ENCODE results near the gene ZNF568.

ZNF568 gene

GRCh38 chr19:36915992-36916830 is at the start of gene ZNF568, which contains the start of gene ZNF829:
Gene ZNF568, plus strand, starts transcription at chr19:36916332. Its CDS starts 6,439 bp downstream, at chr19:36922771.
Gene ZNF829, minus strand, starts transcription at chr19:36916291. Its CDS starts 1,124 bp downstream, at chr19:36915167.
- H3K4me3 ChIP-seq (ENCODE audit: low read depth, low read length): peak within 1 kb of the TSS; percentile 93

- no peak overlapping the region for H3K4me3 ChIP-seq (ENCODE audit: low read depth, low read length)
Observed at GRCh38 chr19:36876993-36877938, 38.9 kb upstream of the ZNF568 start.

- no peak overlapping the region for H3K4me3 ChIP-seq (ENCODE audit: low read depth, low read length)
Observed at GRCh38 chr19:36891768-36892357, 24.3 kb upstream of the ZNF568 start.

GRCh38 chr19:36894849-36895383 is 21.2 kb upstream of the ZNF568 start:
- no peak overlapping the region for H3K4me3 ChIP-seq (ENCODE audit: low read depth, low read length)

GRCh38 chr19:36898422-36898821 is 17.7 kb upstream of the ZNF568 start:
- no peak overlapping the region for H3K4me3 ChIP-seq (ENCODE audit: low read depth, low read length)

- H3K4me3 ChIP-seq (ENCODE audit: low read depth, low read length): peak overlapping the region; percentile 93
Observed at GRCh38 chr19:36916991-36917390, 859 bp downstream of the ZNF568 start.

GRCh38 chr19:36918090-36918489 is 2.0 kb downstream of the ZNF568 start:
- no peak overlapping the region for H3K4me3 ChIP-seq (ENCODE audit: low read depth, low read length)

- no peak overlapping the region for H3K4me3 ChIP-seq (ENCODE audit: low read depth, low read length)
Observed at GRCh38 chr19:36931684-36932083, 15.6 kb downstream of the ZNF568 start.

- no peak overlapping the region for H3K4me3 ChIP-seq (ENCODE audit: low read depth, low read length)
Observed at GRCh38 chr19:36939153-36939552, 23.0 kb downstream of the ZNF568 start.

- H3K4me3 ChIP-seq (ENCODE audit: low read depth, low read length): no peak overlapping the region
Observed at GRCh38 chr19:36950335-36951119, 34.4 kb downstream of the ZNF568 start.

GRCh38 chr19:36962346-36962745 is 46.2 kb downstream of the ZNF568 start:
- H3K4me3 ChIP-seq (ENCODE audit: low read depth, low read length): no peak overlapping the region

- H3K4me3 ChIP-seq (ENCODE audit: low read depth, low read length): no peak overlapping the region
Observed at GRCh38 chr19:36963280-36963679, 47.1 kb downstream of the ZNF568 start.

- peak overlapping the region; percentile 86 for H3K4me3 ChIP-seq (ENCODE audit: low read depth, low read length)
Observed at GRCh38 chr19:36972571-36972970, 56.4 kb downstream of the ZNF568 start.

- H3K4me3 ChIP-seq (ENCODE audit: low read depth, low read length): peak overlapping the region; percentile 86
Observed at GRCh38 chr19:36973021-36973843, 57.1 kb downstream of the ZNF568 start.

- peak overlapping the region; percentile 86 for H3K4me3 ChIP-seq (ENCODE audit: low read depth, low read length)
Observed at GRCh38 chr19:36973844-36974195, 57.7 kb downstream of the ZNF568 start.

- H3K4me3 ChIP-seq (ENCODE audit: low read depth, low read length): no peak overlapping the region
Observed at GRCh38 chr19:36986131-36986530, 70.0 kb downstream of the ZNF568 start.

- H3K4me3 ChIP-seq (ENCODE audit: low read depth, low read length): no peak overlapping the region
Observed at GRCh38 chr19:36986601-36987000, 70.5 kb downstream of the ZNF568 start.

GRCh38 chr19:36987091-36987490 is 71.0 kb downstream of the ZNF568 start:
- H3K4me3 ChIP-seq (ENCODE audit: low read depth, low read length): no peak overlapping the region

GRCh38 chr19:36997152-36997842 is 81.2 kb downstream of the ZNF568 start:
- no peak overlapping the region for H3K4me3 ChIP-seq (ENCODE audit: low read depth, low read length)
